Measurements from ENCODE around the gene CRTC3.

The CRTC3 gene

GRCh38 chr15:90530250-90531051 lies 728 bp downstream of the CRTC3 start:
- DNase-seq (ENCODE audit: low spot score) = peak; percentile 80
- in situ Hi-C loops (cut with MboI; ENCODE audit: low sequenced_read_pairs, unreplicated experiment) = no loop called here
- no peak for TF ChIP-seq CTCF (IDR thresholded peaks at IDR 0.05; ENCODE audit: borderline replicate concordance, control extremely low read depth, extremely low read depth, insufficient read depth, missing control alignments)

- TF ChIP-seq CTCF (IDR thresholded peaks at IDR 0.05; ENCODE audit: borderline replicate concordance, control extremely low read depth, extremely low read depth, insufficient read depth, missing control alignments) = no peak
- in situ Hi-C loops (cut with MboI; ENCODE audit: low sequenced_read_pairs, unreplicated experiment) = no loop called here
- DNase-seq (ENCODE audit: low spot score) = no peak
These were observed 1.4 kb downstream of the CRTC3 start for GRCh38 chr15:90531147-90531546.

- TF ChIP-seq CTCF (IDR thresholded peaks at IDR 0.05; ENCODE audit: borderline replicate concordance, control extremely low read depth, extremely low read depth, insufficient read depth, missing control alignments) = no peak
- in situ Hi-C loops (cut with MboI; ENCODE audit: low sequenced_read_pairs, unreplicated experiment) = no loop called here
- no peak for DNase-seq (ENCODE audit: low spot score)
These were observed 5.5 kb downstream of the CRTC3 start for GRCh38 chr15:90535254-90535653.

GRCh38 chr15:90539789-90540188 lies 10.1 kb downstream of the CRTC3 start:
- DNase-seq (ENCODE audit: low spot score) = no peak
- no peak for TF ChIP-seq CTCF (IDR thresholded peaks at IDR 0.05; ENCODE audit: borderline replicate concordance, control extremely low read depth, extremely low read depth, insufficient read depth, missing control alignments)
- in situ Hi-C loops (cut with MboI; ENCODE audit: low sequenced_read_pairs, unreplicated experiment) = no loop called here

- in situ Hi-C loops (cut with MboI; ENCODE audit: low sequenced_read_pairs, unreplicated experiment) = no loop called here
- DNase-seq (ENCODE audit: low spot score) = no peak
- no peak for TF ChIP-seq CTCF (IDR thresholded peaks at IDR 0.05; ENCODE audit: borderline replicate concordance, control extremely low read depth, extremely low read depth, insufficient read depth, missing control alignments)
These were observed 11.0 kb downstream of the CRTC3 start for GRCh38 chr15:90540768-90541167.

- TF ChIP-seq CTCF (IDR thresholded peaks at IDR 0.05; ENCODE audit: borderline replicate concordance, control extremely low read depth, extremely low read depth, insufficient read depth, missing control alignments) = no peak
- in situ Hi-C loops (cut with MboI; ENCODE audit: low sequenced_read_pairs, unreplicated experiment) = no loop called here
- no peak for DNase-seq (ENCODE audit: low spot score)
These were observed 15.4 kb downstream of the CRTC3 start for GRCh38 chr15:90545095-90545494.
